HepG2 (cell line): ENCODE data around the gene NOPCHAP1.

Source experiments
- ATF7 ChIP-seq, 2 experiments: fragments of 450-650 bp in 1 of 2; sonication (generic) in 1 of 2; formaldehyde crosslinking in 1 of 2; IDR thresholded peaks; 2 replicates each; pipeline versions ENCODE4 v1.4.0 to v1.6.1; 2016 to 2020; ENCODE audit warnings: antibody characterized with exemption in 1 of 2, mild to moderate bottlenecking in 1 of 2, missing genetic modification reagents in 1 of 2
- CTCF ChIP-seq: sonication (generic); formaldehyde crosslinking; IDR thresholded peaks from 2 replicates; pipeline ENCODE4 v1.5.0; 2020; ENCODE audit warnings: mild to moderate bottlenecking, missing genetic modification reagents, moderate library complexity
- EZH2 ChIP-seq: conservative IDR thresholded peaks from 2 replicates; pipeline ENCODE4 v1.6.1; 2012; ENCODE audit warnings: mild to moderate bottlenecking, low read depth, low read length, moderate library complexity
- RORA ChIP-seq: sonication (generic); formaldehyde crosslinking; IDR thresholded peaks from 2 replicates; pipeline ENCODE4 v1.5.0; 2020; ENCODE audit warnings: mild to moderate bottlenecking, missing genetic modification reagents, moderate library complexity
- SMARCC2 ChIP-seq: fragments of 450-650 bp; IDR thresholded peaks from 2 replicates; pipeline ENCODE4 v1.6.1; 2017; ENCODE audit warnings: antibody characterized with exemption, mild to moderate bottlenecking
- YY1 ChIP-seq: IDR thresholded peaks from 2 replicates; pipeline ENCODE4 v1.6.1; 2011; ENCODE audit warnings: low read length, low read depth, moderate library complexity, mild to moderate bottlenecking; ENCODE audit not compliant: insufficient read depth, insufficient replicate concordance
- ZNF274 ChIP-seq: sonication (generic); formaldehyde crosslinking; IDR thresholded peaks from 2 replicates; pipeline ENCODE4 v1.5.1; 2020; ENCODE audit warnings: mild to moderate bottlenecking, missing genetic modification reagents
- ZNF512 ChIP-seq: sonication (generic); formaldehyde crosslinking; IDR thresholded peaks from 2 replicates; pipeline ENCODE4 v1.4.0; 2020; ENCODE audit warnings: mild to moderate bottlenecking, missing genetic modification reagents
- ZNF766 ChIP-seq: sonication (generic); formaldehyde crosslinking; IDR thresholded peaks from 2 replicates; pipeline ENCODE4 v1.5.0; 2020; ENCODE audit warnings: missing genetic modification reagents, borderline replicate concordance
- ZNF879 ChIP-seq: sonication (generic); formaldehyde crosslinking; IDR thresholded peaks from 2 replicates; pipeline ENCODE4 v1.8.1; 2023; ENCODE audit warnings: missing genetic modification reagents
- TF ChIP-seq, protein P1 (sequence below): sonication (generic); formaldehyde crosslinking; IDR thresholded peaks from 2 replicates; pipeline ENCODE4 v1.4.0; 2020; ENCODE audit warnings: missing genetic modification reagents

DNA sequence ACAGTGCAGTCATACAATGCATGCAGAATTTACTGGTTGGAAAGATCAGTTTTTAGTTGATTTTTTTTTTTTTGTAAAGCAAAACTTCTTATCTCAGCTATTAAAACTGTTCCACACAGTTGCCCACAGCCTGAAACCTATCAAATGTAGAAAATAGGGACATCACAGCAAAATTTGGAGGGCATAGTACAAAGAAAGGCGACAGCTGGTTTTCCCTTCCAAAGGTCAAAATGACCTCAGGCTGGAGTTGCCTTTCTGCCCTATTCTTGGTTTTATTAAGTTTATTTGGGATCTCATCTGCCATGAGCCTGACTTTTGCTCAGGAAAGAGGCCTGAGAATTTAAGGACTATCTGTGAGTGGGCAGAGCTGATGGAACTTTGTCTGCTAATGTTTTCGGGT is 28.5 kb downstream of the NOPCHAP1 start:
- TF ChIP-seq SMARCC2 (no peak), CTCF (CRISPR knock-in tag) (no peak), EZH2 (no peak), RORA (CRISPR knock-in tag) (no peak), YY1 (no peak), ATF7 (IDR thresholded peaks at IDR 0.05) (no peak), ATF7 (CRISPR knock-in tag; IDR thresholded peaks at IDR 0.05) (no peak), ZNF879 (CRISPR knock-in tag) (no peak), ZNF766 (no peak), ZNF512 (CRISPR knock-in tag) (no peak), ZNF274 (no peak)
- TF ChIP-seq, protein P1, sequence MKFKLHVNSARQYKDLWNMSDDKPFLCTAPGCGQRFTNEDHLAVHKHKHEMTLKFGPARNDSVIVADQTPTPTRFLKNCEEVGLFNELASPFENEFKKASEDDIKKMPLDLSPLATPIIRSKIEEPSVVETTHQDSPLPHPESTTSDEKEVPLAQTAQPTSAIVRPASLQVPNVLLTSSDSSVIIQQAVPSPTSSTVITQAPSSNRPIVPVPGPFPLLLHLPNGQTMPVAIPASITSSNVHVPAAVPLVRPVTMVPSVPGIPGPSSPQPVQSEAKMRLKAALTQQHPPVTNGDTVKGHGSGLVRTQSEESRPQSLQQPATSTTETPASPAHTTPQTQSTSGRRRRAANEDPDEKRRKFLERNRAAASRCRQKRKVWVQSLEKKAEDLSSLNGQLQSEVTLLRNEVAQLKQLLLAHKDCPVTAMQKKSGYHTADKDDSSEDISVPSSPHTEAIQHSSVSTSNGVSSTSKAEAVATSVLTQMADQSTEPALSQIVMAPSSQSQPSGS (CRISPR knock-in tag) = no peak
